GM12878 (cell line): ENCODE data around the gene SORL1. TPM values are rescaled to one million over a fixed set of nuclear protein-coding genes. Genes with fewer than 3 reads are reported as not detected.

Experiments
- CBX5 ChIP-seq: sonication (generic); IDR thresholded peaks from 2 replicates; pipeline ENCODE4 v1.6.1; 2016; ENCODE audit warnings: low read depth, moderate library complexity, mild to moderate bottlenecking, inconsistent platforms
- CTCF ChIP-seq, 3 experiments: IDR thresholded peaks in 2 of 3; conservative IDR thresholded peaks in 1 of 3; 2 replicates each; pipeline ENCODE4 v1.5.1; 2011; ENCODE audit warnings: low read depth in 3 of 3, low read length in 3 of 3, mild to moderate bottlenecking in 3 of 3, control low read depth in 2 of 3, moderate library complexity in 2 of 3, inconsistent platforms in 1 of 3, mixed read lengths in 1 of 3; ENCODE audit not compliant: control insufficient read depth in 2 of 3, insufficient read depth in 1 of 3; ENCODE audit errors: extremely low read depth in 1 of 3
- E2F4 ChIP-seq: IDR thresholded peaks from 2 replicates; pipeline ENCODE4 v1.6.1; 2012; ENCODE audit warnings: low read depth, low read length, improper control_type of control experiment
- E4F1 ChIP-seq: fragments of 450-650 bp; IDR thresholded peaks from 2 replicates; pipeline ENCODE4 v1.6.1; 2018; ENCODE audit warnings: borderline replicate concordance, mild to moderate bottlenecking; ENCODE audit not compliant: partially characterized antibody
- ETV6 ChIP-seq, 2 experiments: fragments of 450-650 bp in 1 of 2; IDR thresholded peaks in 1 of 2; conservative IDR thresholded peaks in 1 of 2; 2 replicates each; pipeline ENCODE4 v1.6.1; 2014; ENCODE audit warnings: antibody characterized with exemption in 1 of 2, borderline replicate concordance in 1 of 2, low read depth in 1 of 2, mild to moderate bottlenecking in 1 of 2, moderate library complexity in 1 of 2
- FOXM1 ChIP-seq: IDR thresholded peaks from 2 replicates; pipeline ENCODE4 v1.6.1; 2012; ENCODE audit warnings: low read depth, mild to moderate bottlenecking, inconsistent platforms, low read length, moderate library complexity
- GATAD2B ChIP-seq: fragments of 450-650 bp; conservative IDR thresholded peaks from 2 replicates; pipeline ENCODE4 v1.6.1; 2017; ENCODE audit warnings: low read depth, mild to moderate bottlenecking, moderate library complexity
- HDAC6 ChIP-seq: fragments of 200-600 bp; sonication (generic); IDR thresholded peaks from one replicate; pipeline ENCODE4 v1.8.0; 2017; ENCODE audit warnings: antibody characterized with exemption; ENCODE audit not compliant: unreplicated experiment
- IKZF2 ChIP-seq, 2 experiments: fragments of 450-650 bp; IDR thresholded peaks; 2 replicates each; pipeline ENCODE4 v1.6.1; 2017; ENCODE audit warnings: mild to moderate bottlenecking in 2 of 2, moderate library complexity in 2 of 2
- KAT2A ChIP-seq: conservative IDR thresholded peaks from 2 replicates; pipeline ENCODE4 v1.6.1; 2011; ENCODE audit warnings: low read depth, low read length; ENCODE audit not compliant: control insufficient read depth
- MXI1 ChIP-seq: fragments of 150-350 bp; IDR thresholded peaks from 2 replicates; pipeline ENCODE4 v1.6.1; 2011; ENCODE audit warnings: low read depth, mild to moderate bottlenecking, inconsistent platforms, low read length, improper control_type of control experiment
- MYB ChIP-seq: fragments of 150-350 bp; IDR thresholded peaks from 2 replicates; pipeline ENCODE4 v1.6.1; 2014; ENCODE audit warnings: mild to moderate bottlenecking, low read depth, low read length, borderline replicate concordance
- NRF1 ChIP-seq: conservative IDR thresholded peaks from 2 replicates; pipeline ENCODE4 v1.6.1; 2011; ENCODE audit warnings: mild to moderate bottlenecking, low read depth, low read length, improper control_type of control experiment
- PAX5 ChIP-seq: IDR thresholded peaks from 2 replicates; pipeline ENCODE4 v1.6.1; 2011; ENCODE audit warnings: low read depth, low read length, borderline replicate concordance
- PBX3 ChIP-seq: IDR thresholded peaks from 2 replicates; pipeline ENCODE4 v1.6.1; 2011; ENCODE audit warnings: mild to moderate bottlenecking, low read depth, low read length, moderate library complexity; ENCODE audit not compliant: insufficient replicate concordance
- PRDM15 ChIP-seq: fragments of 450-650 bp; formaldehyde crosslinking; IDR thresholded peaks from 2 replicates; pipeline ENCODE4 v1.4.0; 2020; ENCODE audit warnings: mild to moderate bottlenecking, moderate library complexity
- RB1 ChIP-seq: fragments of 450-650 bp; formaldehyde crosslinking; IDR thresholded peaks from 2 replicates; pipeline ENCODE4 v1.6.1; 2017; ENCODE audit warnings: mild to moderate bottlenecking, borderline replicate concordance
- SMARCA5 ChIP-seq: fragments of 450-650 bp; IDR thresholded peaks from 2 replicates; pipeline ENCODE4 v1.6.1; 2017; ENCODE audit warnings: mild to moderate bottlenecking
- YBX1 ChIP-seq: fragments of 450-650 bp; IDR thresholded peaks from 2 replicates; pipeline ENCODE4 v1.6.1; 2016; ENCODE audit warnings: antibody characterized with exemption
- ZNF217 ChIP-seq: fragments of 450-650 bp; IDR thresholded peaks from 2 replicates; pipeline ENCODE4 v1.6.1; 2017; ENCODE audit warnings: antibody characterized with exemption, mild to moderate bottlenecking
- polyA plus RNA-seq, 11 experiments: library from polyadenylated mRNA; depleted of rRNA in 4 of 11; unstranded in 6 of 11; stranded (reverse) in 5 of 11; fragments of >200 nt; fragmentation: Nextera tagmentation in 4 of 11; fragmentation: Illumina TruSeq in 1 of 11; extraction: Ambion mirVana in 4 of 11; extraction: Trizol in 1 of 11; gene quantifications; 1 replicate in 1 of 11; 2 replicates in 10 of 11; pipeline versions ENCODE4 v1.2.1 to v1.2.3, GENCODE V29; 2011 to 2016; ENCODE audit warnings: inconsistent platforms in 2 of 11, missing spikeins in 2 of 11, low read depth in 1 of 11
- total RNA-seq, 4 experiments: library from RNA; depleted of rRNA in 3 of 4; stranded (reverse); fragments of >200 nt in 3 of 4; fragmentation: Illumina TruSeq in 1 of 4; extraction: Trizol in 1 of 4; gene quantifications; 2 replicates each; pipeline versions ENCODE4 v1.2.1 to v1.2.3, GENCODE V29; 2013 to 2021

The SORL1 gene
- total and polyA plus RNA-seq, 10 of the 15 experiments (the other 5 are each of a cell fraction or from before 2014, with no cell fraction given): 20.2 to 107 (median 59.9) TPM

- TF ChIP-seq ETV6 (conservative IDR thresholded peaks at IDR 0.05 in 1 of 2, IDR thresholded peaks at IDR 0.05 in 1 of 2; ENCODE audit: borderline replicate concordance in 1 of 2, low read depth in 1 of 2) (no peak), E2F4 (no peak), ZNF217 (no peak), PAX5 (peak; percentile 26; the same call in 1 of the 2 replicates), HDAC6 (no peak), FOXM1 (peak; percentile 55; the same call in 1 of the 2 replicates), GATAD2B (no peak), MYB (no peak), SMARCA5 (no peak), RB1 (no peak), YBX1 (no peak), NRF1 (no peak), PBX3 (no peak), MXI1 (no peak), CTCF (IDR thresholded peaks at IDR 0.05 in 2 of 3, conservative IDR thresholded peaks at IDR 0.05 in 1 of 3; ENCODE audit: control insufficient read depth in 2 of 3, extremely low read depth in 1 of 3, insufficient read depth in 1 of 3, low read depth in 3 of 3, low read length in 3 of 3) (no peak), E4F1 (no peak), KAT2A (no peak), IKZF2 (IDR thresholded peaks at IDR 0.05) (no peak), PRDM15 (CRISPR knock-in tag) (no peak), CBX5 (no peak)
These were observed 85.9 kb downstream of the SORL1 start (continued) for GRCh38 chr11:121538054-121538453.
